Breast epithelium (tissue), 3 donors: ENCODE measurements around the gene PLD5.
"Not testable (repeated sequence)": the region's sequence is repeated elsewhere in the genome, so short reads cannot be mapped to it uniquely, and the experiment has no call there.

Source experiments
- CTCF ChIP-seq, 3 donors: fragments of 450-650 bp; IDR thresholded peaks; one replicate each; pipeline ENCODE4 v1.5.1; 2016 to 2017; ENCODE audit warnings: antibody characterized with exemption in 3 of 3, mild to moderate bottlenecking in 3 of 3, moderate library complexity in 3 of 3
- POLR2AphosphoS5 ChIP-seq, 3 donors: sonication (generic); formaldehyde crosslinking; IDR thresholded peaks; one replicate each; pipeline ENCODE4 v1.6.1; 2017; ENCODE audit warnings: antibody characterized with exemption in 3 of 3

GRCh38 chr1:242321981-242322380 lies 202.5 kb downstream of the PLD5 start:
- not testable (repeated sequence) for TF ChIP-seq CTCF, POLR2AphosphoS5 (IDR thresholded peaks at IDR 0.05)
